Measurements from ENCODE around the gene SLC16A11. TPM values are rescaled to one million over a fixed set of nuclear protein-coding genes. Genes with fewer than 3 reads are reported as not detected.
A peak's percentile ranks its signal among the peaks of the same experiment; 100 is the strongest.

SLC16A11 gene
- total and polyA plus RNA-seq, 9 of the 15 experiments (the other 6 are each of a cell fraction or from before 2014, with no cell fraction given): not detected

DNA sequence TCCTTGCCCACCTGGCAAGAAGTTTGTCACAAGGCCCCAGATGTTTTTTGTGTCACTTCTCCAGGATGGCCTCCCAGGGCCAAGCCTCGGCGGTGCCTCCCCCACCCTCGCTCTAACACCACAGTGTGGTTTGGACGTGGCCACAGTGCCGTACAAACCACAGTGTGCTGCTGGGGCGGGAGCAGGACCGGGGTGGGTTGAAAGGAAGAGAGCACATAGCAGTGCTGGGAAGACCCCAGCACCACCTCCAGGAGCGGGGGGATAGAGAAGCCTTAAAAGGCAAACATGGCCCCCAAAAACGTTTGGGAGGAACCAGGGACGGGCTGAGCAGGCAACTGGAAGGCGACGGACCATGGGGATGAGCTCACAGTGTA is 26.1 kb downstream of the SLC16A11 start:
- intact Hi-C loops (cut with micrococcal nuclease): no loop called here

More for the DNA sequence above, 26.1 kb downstream of the SLC16A11 start:
- BruUV-seq (replicated peaks): no TSS peak
- DNase-seq (ENCODE audit: extremely low read depth in 1 of 4, low spot score in 3 of 4): no peak
- H3K9me1 ChIP-seq (ENCODE audit: control insufficient read depth, insufficient read depth, low read length): no peaks in the 10 kb centered on the region
- in situ Hi-C loops (cut with MboI): no loop called here
- H3K79me2 ChIP-seq (ENCODE audit: control insufficient read depth, insufficient read depth, low read length): peaks cover 19% of the 10 kb centered on the region
- FAIRE-seq: no peak
- peak overlapping the region; percentile 63 for H2AFZ ChIP-seq (ENCODE audit: low read depth, low read length)
- CTCF ChIA-PET (ENCODE audit: low intra/inter-chr PET ratio): no interaction called here
- peak overlapping the region; percentile 25 to 86; a peak in 3 of 4 replicates for H3K9ac ChIP-seq (ENCODE audit: insufficient read depth in 1 of 2, low read depth in 2 of 2, low read length in 2 of 2)
- peak overlapping the region; percentile 96 for H3K27ac ChIP-seq (ENCODE audit: extremely low read depth, low read depth, low read length)
- H3K4me2 ChIP-seq (ENCODE audit: insufficient read depth, low read length): no peak overlapping the region
- TF ChIP-seq ZFX (CRISPR knock-in tag; IDR thresholded peaks at IDR 0.05) (peak; percentile 15; the same call in 1 of the 2 replicates), BCL6 (CRISPR knock-in tag; IDR thresholded peaks at IDR 0.05) (no peak), ZNF766 (CRISPR knock-in tag; conservative IDR thresholded peaks at IDR 0.05) (0 out of 2 replicates have a peak, but pooled peaks have one; percentile 16)
- TF ChIP-seq, protein P1, sequence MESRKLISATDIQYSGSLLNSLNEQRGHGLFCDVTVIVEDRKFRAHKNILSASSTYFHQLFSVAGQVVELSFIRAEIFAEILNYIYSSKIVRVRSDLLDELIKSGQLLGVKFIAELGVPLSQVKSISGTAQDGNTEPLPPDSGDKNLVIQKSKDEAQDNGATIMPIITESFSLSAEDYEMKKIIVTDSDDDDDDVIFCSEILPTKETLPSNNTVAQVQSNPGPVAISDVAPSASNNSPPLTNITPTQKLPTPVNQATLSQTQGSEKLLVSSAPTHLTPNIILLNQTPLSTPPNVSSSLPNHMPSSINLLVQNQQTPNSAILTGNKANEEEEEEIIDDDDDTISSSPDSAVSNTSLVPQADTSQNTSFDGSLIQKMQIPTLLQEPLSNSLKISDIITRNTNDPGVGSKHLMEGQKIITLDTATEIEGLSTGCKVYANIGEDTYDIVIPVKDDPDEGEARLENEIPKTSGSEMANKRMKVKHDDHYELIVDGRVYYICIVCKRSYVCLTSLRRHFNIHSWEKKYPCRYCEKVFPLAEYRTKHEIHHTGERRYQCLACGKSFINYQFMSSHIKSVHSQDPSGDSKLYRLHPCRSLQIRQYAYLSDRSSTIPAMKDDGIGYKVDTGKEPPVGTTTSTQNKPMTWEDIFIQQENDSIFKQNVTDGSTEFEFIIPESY (CRISPR knock-in tag; IDR thresholded peaks at IDR 0.05): no peak
- no peak for ATAC-seq
- H3K9me3 ChIP-seq (replicated peaks; ENCODE audit: control insufficient read depth, insufficient read depth, low read depth, low read length): no peaks in the 10 kb centered on the region
- no peaks in the 10 kb centered on the region for H4K20me1 ChIP-seq (replicated peaks; ENCODE audit: control insufficient read depth, insufficient read depth, low read length)
- POLR2A ChIA-PET: interaction anchor here (0.7 kb wide), 1 partner anchor 13 kb away, joined by 3 read pairs; no protein-coding TSS in a partner anchor
- peaks cover 46 to 66% of the 10 kb centered on the region in 2 experiments for H3K4me1 ChIP-seq (replicated peaks in 1 of 2; ENCODE audit: control insufficient read depth in 2 of 2, insufficient read depth in 2 of 2, low read length in 2 of 2)
- 52% methylated on average over 9 of the region's 12 CpGs for WGBS (ENCODE audit: insufficient coverage, low coverage, missing lambda C conversion rate)
- no peak overlapping the region for H3K4me3 ChIP-seq
- no peaks in the 10 kb centered on the region for H3K36me3 ChIP-seq (ENCODE audit: control insufficient read depth, insufficient read depth, low read length)
- no peaks in the 10 kb centered on the region for H3K27me3 ChIP-seq (ENCODE audit: control insufficient read depth in 2 of 2, insufficient read depth in 2 of 2, low read length in 2 of 2)
